DMS79 (cell line): ENCODE measurements around the gene ELMOD3.
"Not testable (repeated sequence)": the region's sequence is repeated elsewhere in the genome, so short reads cannot be mapped to it uniquely, and the experiment has no call there.

ENCODE experiments used
- DNase-seq: peaks from one replicate; lab custom pipeline; 2025; lab: John Stamatoyannopoulos, UW

Gene ELMOD3

DNA sequence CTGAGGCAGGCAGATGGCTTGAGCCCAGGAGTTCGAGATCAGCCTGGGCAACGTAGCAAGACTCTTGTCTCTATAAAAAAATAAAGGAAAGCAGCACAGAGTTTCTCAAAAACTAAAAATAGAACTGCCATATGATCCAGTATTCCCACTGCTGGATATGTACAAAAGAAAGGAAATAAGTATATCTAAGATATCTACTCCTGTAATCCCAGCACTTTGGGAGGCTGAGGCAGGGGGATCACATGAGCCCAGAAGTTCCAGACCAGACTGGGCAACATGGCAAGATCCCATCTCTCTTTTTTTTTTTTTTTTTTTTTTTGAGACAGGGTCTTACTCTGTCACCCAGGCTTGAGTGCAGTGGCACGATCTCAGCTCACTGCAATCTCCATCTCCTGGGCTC, 24.9 kb upstream of the ELMOD3 start:
- DNase-seq = not testable (repeated sequence)

DNA sequence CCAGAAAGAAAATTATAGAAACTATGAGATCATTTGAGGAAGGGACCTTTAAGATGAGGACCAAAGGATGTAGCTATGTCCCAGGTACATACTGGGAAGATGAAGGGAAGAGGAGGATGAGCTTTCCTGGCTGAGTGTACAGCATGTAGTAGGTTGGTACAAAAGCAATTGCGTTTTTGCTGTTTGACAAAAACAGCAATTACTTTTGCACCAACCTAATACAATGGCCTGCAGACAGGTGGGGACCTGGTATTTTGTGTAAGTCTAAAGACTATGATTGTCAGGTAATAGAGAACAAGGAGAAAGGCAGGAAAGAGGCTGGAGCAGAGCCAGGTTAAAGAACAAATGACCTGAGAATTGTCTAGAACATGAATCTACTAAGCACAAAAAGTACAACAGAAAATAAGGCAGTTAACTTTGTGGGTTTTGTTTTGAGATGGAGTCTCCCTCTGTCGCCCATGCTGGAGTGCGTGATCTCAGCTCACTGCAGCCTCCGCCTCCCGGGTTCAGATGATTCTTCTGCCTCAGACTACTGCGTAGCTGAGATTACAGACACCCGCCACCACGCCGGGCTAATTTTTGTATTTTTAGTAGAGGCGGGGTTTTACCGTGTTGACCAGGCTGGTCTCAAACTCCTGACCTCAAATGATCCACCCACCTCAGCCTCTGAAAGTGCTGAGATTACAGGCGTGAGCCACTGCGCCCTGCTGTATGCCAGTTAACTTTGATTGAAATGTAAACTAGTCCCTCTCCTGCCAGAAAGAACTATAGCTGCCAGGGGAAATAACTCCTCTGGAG, 23.5 kb upstream of the ELMOD3 start:
- no peak for DNase-seq

DNA sequence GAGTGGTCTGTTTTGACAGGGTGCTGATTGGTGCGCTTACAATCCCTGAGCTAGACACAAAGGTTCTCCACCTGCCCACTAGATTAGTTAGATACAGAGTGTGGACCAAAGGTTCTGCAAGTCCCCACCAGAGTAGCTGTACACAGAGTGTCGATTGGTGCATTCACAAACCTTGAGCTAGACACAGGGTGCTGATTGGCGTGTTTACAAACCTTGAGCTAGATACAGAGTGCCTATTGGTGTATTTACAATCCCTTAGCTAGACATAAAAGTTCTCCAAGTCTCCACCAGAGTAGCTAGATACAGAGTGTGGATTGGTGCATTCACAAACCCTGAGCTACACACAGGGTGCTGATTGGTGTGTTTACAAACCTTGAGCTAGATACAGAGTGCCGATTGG, 20.7 kb upstream of the ELMOD3 start:
- DNase-seq = not testable (repeated sequence)

DNA sequence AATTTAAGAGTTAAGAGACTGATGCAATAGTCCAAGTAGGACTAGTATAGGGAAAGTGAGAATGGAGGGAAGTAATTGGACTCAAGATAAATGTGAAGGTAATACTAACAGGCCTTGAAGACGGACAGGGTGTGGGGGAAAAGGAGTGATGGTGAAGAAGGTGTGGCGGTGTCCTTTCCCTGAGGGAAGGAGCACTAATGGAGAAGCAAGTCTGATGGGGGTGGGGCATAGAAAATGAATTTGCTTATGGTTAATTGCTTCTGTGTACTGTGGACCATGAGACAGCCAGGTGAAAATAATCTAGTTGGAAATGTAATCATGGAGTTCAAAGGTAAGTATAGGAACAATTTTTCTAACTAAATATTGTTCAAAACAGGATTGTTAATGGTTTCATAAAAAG, 19.6 kb upstream of the ELMOD3 start:
- no peak for DNase-seq

DNA sequence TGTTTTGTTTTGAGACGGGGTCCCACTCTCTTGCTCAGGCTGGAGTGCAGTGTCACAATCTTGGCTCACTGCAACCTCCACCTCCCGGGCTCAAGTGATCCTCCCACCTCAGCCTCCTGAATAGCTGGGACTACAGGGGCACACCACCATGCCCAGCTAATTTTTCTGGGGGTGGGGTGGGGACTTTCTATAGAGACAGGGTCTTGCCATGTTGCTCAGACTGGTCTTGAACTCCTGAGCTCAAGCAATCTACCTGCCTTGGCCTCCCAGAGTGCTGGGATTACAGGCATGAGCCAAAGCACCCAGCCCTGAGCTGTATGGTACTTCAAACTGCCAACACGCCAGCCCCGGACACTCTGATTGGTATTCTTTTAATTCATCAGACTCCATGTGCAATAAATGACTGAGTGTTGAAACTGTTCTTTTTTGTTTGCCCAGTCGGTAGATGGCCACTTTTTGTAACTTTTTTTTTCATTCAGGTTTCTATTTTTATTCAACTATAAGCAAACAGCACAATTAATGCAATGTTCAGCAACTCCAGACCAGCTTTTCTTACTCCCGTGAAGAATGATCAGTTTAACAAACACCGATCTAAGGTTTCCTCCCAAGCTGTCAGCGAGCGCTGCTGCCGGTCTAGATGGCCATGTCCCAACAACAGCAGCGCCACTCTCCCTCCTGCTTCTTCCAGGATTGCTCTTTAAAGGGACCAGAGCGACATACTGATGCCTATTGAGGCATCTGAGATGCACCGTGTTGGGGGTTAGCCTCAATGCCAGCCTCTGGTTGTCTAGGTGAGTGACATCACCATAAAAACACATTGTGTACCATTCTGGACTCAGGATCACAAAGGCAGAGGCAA, 14.3 kb upstream of the ELMOD3 start:
- no peak for DNase-seq

DNA sequence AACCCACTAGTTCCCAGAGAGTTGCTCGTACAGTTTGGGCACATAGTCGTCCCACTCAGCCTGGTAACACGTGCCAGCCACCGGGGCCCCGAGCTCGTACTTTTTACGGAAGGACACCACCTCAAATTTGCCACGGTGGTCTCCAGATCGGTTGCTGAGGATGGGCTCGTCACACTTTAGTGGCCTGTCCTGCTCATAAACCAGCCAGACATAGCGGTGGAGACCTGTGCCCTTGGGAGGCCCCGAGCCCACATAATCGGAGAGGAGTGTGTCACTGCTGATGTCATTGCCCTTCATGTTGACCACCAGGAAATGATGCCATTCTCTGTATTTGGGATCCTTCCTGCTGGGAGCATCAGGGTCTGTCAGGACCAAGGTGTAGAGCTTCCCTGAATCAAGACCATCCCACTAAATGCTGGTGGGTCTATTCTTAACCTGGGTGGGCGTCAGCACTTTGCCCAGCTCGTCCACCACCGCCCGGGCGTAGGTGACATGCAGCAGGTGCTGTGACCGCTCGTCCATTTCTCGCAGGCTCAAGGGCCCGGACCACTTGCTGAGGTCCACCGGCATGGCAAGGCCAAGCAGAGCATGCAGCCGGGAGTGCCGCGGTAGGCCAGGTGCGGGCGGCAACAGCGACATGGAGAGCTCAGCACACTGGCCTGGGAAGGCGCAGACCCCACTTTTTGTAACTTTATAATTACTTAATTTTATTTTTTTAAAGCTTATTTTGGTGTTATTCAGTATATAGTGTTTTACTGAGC, 13.1 kb upstream of the ELMOD3 start:
- DNase-seq = no peak

DNA sequence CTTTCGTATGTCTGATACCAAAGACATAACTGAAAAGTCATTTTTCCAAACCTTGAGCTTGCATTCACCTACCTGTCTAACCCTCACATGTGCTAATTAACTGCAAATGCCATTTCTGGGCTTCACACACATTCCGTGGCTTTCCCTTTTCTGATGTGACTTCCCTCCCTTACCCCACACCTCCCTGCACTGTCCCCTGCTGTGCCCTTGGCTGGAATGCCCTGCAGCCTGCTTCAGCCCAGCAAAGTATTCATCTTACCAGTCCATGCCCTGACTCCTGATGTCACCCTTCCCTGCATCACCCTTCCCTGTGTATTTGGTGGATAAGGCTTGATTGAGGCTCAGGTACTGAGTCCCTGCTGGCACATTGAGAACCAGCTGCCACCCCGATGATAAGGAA, 12.4 kb upstream of the ELMOD3 start:
- DNase-seq = no peak

DNA sequence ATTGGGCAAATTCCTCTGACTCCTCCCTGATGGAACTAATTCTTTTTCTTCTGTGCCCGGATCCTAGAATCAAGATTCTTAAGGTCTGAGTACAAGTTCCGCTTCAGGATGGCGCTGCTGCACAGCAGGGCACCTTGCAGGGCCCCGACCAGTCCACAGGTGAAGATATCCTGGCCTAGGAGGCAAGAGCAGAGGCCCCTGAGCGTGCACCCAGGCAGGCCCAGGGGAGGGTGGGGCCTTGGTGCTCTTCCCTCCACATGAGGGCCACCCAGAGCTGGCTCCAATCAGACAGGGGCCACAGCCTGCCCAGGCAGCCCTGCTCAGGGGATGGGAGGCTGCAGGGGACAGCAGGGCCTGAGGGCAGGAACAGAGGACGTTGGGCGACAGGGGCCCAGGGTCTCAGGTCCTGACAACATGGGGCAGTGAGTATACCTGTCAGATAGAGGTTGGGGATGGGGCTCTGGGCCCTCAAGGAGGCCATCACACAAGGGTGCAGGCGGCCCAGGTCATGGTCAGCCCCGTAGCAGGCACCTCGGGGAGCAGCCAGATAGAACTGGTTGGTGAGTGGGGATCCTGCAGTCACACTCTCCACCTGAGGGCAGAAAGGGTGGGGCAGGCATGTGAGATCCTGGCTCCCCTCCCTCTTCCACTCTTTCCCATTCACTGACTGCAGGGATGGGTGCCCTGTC, 11.2 kb upstream of the ELMOD3 start:
- not testable (repeated sequence) for DNase-seq

DNA sequence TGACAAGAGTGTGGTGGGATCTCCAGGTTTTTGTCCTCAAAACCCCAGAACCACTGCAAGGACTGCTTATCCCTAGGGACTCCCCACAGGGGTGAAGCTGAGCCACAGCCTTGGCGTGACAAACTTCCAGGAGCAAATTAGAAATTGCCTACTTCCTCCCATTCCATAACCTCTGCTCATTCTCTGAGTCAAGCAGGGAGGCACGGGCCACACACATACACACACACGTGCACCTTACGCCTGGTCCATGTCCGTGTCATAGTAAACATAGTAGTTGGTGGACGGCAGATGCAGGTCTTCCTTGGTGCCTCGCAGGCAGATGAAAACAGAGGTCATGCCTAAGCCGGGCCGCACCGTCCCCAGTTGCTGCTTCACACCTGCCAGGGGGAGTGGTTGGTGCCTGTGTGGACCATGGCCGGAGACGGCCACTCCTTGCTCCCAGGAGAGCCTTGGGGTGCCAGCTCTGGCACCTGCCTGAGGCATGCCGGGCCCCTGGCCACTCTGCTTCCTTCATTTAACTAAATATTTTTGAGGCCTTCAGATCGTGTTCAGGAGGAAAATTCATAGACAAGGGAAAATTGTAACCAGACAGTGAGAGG, 10.1 kb upstream of the ELMOD3 start:
- DNase-seq = no peak

DNA sequence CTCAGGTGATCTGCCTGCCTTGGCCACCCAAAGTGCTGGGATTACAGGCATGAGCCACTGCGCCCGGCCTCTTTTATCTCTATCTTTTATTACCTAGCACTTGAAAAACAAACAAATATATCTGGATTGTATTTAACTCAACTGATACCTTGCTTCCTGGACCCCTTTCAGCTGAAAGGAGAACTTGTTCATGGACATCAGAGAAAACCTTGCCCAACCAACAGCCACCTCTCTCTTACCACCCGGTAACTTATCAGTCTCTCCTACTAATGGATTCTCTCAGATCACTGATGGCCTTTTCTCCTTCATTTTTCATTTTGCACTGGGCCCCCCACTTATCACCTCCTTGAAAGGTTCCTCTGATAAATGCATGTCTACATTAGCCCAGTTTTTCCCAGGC, 7.0 kb upstream of the ELMOD3 start:
- no peak for DNase-seq

DNA sequence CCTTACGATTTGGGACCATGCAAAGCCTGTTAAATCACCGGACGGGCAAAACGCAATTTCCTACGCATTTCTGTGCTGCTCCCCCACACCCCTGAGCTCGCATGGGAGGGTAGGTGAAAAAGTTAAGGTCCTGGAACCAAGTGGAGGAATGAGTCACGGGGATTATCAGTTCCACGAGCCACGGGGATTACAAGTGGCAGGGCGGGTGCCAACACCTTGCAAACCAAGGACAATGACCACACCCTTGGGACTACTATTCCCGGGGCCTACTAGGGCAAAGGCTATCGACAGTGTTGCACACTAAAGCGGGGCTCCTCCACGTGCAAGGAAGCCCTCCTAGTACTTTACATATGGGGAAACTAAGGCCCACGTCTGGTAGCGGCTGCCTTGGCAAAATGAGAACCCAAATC, 688 bp upstream of the ELMOD3 start:
- DNase-seq = no peak

DNA sequence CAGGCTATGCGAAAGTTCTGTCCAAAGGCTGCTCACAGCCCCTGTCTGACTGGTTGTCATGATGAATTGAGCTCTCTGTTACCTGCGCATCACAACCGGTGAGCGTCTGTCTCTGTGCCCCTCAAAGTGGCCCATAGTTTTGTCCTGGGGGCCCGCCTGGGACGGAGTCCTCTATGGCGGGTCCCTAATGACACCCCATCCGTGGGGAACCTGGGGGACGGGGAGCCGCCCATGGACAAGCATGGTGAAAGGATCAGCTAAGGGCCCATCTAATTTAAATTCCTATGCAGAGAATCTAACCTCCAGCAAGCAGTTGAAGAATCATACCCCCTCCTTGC, 473 bp downstream of the ELMOD3 start:
- DNase-seq = no peak

DNA sequence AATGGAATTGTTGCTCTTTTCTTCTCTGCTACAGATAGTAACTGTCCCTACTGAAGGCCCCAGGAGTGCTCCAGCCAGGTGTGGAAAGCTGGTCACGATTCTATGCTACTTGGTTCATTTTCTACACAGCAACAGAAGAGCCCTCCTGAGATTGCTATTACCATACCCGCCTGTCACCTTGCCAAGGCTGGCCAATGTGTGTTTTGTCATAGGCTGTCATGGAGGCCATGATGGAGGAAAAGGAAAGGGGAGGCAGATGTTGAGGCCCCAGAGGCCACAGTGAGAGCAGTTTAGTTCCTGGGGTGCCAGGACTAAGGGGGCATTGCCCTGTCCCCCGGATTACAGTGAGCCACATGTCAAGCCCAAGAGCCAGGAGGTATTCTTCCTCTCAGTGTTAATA, 952 bp downstream of the ELMOD3 start:
- no peak for DNase-seq

DNA sequence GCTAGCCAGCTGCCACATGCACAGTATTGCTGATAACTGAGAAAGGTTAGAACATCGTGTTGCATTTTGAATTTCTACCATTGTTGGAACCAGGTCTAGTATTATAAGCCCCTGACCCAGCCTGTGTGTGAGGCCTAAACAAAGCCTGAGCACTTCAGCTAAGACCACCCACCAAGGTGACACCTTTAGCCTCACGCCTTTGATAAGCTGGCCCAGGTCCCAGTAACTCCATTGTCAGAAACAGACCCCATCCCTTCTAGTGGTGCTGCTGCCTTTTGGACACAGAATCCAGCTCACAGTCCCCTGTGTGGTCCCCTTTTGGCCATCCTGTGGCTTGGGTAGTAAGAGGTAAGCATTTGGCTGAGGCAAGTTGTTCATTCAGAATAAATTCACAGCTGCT, 1.6 kb downstream of the ELMOD3 start:
- DNase-seq = no peak

DNA sequence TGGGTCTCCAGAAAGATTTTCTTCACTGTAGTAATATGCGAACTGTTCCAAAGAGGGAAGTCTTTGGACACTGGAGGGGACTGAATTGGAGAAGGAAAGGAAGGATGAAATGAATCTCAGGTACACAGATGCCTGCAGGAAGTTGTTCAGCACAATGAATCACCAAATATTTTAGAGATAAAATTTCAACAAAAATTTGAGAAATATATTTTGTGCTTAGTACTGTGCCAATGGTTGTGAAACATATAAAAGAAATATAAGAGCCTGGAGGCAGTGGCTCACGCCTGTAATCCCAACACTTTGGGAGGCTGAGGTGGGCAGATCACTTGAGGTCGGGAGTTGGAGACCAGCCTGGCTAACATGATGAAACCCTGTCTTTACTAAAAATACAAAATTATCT, 3.2 kb downstream of the ELMOD3 start:
- no peak for DNase-seq

DNA sequence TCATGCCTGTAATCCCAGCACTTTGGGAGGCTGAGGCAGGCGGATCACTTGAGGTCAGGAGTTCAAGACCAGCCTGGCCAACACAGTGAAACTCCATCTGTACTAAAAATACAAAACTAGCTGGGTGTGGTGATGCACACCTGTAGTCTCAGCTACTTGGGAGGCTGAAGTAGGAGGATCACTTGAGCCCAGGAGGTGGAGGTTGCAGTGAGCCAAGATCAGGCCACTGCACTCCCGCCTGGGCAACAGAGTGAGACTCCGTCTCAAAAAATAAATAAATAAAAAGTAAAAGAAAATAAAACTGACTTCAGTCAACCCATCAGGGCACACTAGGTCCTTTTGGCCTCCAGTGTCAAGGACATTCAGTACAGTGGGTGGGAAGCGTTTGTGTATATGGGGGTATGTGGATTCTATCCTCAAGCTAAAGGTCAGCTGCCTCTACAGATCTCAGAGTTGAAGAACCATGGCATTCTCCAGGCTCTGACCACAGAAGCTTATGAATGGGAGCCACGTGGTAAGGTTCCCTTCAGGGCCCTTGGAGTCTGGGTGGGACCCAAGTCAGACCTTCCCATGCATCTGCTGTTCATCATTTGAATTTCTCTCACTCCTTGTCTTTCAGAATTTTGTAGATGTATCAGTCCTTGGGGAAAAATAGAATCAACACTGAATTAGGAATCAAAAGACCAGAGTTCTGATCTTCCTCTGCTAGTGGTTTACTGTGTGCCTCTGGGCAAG, 8.3 kb downstream of the ELMOD3 start:
- DNase-seq = not testable (repeated sequence)

DNA sequence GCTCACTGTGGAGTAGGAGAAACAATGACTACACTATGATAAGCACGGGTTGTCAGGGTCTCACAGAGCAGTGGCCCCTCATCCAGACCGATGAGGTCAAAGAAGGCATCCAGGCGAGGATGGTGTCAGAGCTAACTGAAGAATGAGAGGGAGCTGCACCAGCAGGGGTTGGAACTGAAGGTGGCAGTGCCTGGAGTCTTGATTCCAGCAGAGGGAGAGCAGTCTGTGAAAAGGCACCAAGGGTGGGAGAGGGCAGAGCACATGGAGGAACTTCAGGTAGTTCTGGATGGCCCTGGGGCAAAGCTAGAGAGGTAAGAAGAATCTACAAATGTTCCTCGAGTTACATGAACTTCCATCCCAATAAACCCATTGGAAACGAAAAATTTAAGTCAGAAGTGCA, 12.6 kb downstream of the ELMOD3 start:
- no peak for DNase-seq

DNA sequence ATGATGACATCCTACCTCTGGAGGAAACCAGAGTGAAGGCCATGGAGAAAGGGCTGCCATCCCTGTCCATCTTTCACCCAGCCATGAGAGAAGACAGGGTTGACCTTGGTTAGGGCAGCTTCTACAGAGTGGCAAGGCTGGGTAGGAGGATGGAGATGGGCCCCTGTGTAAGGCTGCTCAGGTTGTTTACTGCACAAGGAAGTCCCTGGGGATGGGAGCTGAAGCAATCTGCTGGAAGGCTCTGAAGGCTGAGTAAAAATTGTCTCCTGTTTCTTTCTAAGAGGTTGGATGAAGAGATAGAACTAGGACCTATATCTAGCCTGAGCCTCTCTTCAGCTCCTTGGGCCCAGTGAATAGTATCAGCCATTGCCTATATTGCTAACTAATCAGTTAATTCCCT, 14.4 kb downstream of the ELMOD3 start:
- DNase-seq = no peak

DNA sequence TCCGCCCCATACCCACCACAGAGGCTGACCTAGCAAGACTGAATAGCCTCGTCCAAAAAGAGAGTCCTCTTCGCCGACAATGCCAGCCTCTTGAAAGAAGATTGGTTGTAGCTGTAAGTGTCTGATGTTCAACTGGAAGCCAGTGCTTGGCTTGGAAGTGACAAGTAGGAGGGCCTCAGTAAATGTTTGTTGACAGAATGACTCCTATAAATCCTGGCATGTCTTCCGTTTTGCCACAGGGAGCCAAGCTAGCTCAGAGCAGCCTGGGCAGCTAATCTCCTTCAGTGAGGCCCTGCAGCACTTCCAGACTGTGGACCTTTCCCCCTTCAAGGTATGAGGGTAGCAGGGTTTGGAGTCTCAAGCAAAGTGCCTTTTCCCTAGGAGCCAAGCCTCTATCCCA, 14.9 kb downstream of the ELMOD3 start:
- no peak for DNase-seq

DNA sequence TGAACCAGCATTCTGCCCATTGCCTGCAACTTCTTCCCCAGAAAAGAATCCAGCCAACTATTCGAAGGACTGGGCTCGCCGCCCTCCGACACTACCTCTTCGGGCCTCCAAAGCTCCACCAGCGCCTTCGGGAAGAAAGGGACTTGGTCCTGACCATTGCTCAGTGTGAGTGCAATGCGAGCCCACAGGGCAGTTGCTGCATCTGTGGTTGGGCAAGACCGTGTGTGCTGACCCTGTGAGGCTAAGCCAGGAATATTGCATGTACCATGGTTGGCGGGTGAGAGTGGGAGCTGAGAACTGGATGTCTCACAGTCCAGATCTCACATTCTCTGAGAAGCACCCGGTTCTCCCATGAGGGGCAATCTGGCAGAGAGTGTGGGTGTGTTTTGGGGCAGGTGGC, 16.5 kb downstream of the ELMOD3 start:
- DNase-seq = no peak
